Activated CD8-positive, alpha-beta memory T cell treated with anti-CD3 and anti-CD28 coated beads, Interleukin-2, amount 10 ng/mL, durations not matched to agents 7 days and 5 days (primary cell): ENCODE measurements around the gene VSIG10L. TPM values are rescaled to one million over a fixed set of nuclear protein-coding genes. Genes with fewer than 3 reads are reported as not detected.

ENCODE experiments used
- ATAC-seq: fragments of 150-1000 bp; cut with Tn5 transposase; one replicate; pipeline ENCODE4 v1.10.0; 2021; ENCODE audit warnings: moderate library complexity
- CTCF ChIA-PET: fragments of 350-600 bp; sonication (Branson Sonifier 250); formaldehyde crosslinking; loops from one replicate; lab custom pipeline; 2021; ENCODE audit warnings: antibody characterized with exemption; lab: Charles Lee
- DNase-seq: peaks from one replicate; pipeline ENCODE4 v3.0.0-alpha.2; 2020
- H3K27ac Mint-ChIP-seq: one replicate; pipeline ENCODE4 v1.8.0; 2021; ENCODE audit warnings: mild to moderate bottlenecking, mixed read lengths
- H3K27me3 Mint-ChIP-seq: one replicate; pipeline ENCODE4 v1.8.0; 2021; ENCODE audit warnings: mixed read lengths
- H3K36me3 Mint-ChIP-seq: one replicate; pipeline ENCODE4 v1.8.0; 2021; ENCODE audit warnings: mild to moderate bottlenecking, mixed read lengths
- H3K4me1 Mint-ChIP-seq: one replicate; pipeline ENCODE4 v1.8.0; 2021; ENCODE audit warnings: mixed read lengths
- H3K4me3 Mint-ChIP-seq: one replicate; pipeline ENCODE4 v1.8.0; 2021; ENCODE audit warnings: mild to moderate bottlenecking, moderate library complexity, mixed read lengths
- H3K9me3 Mint-ChIP-seq: one replicate; pipeline ENCODE4 v1.8.0; 2022; ENCODE audit warnings: low read depth, mixed read lengths
- total RNA-seq, 2 experiments: library from RNA; stranded (reverse); gene quantifications; one replicate each; pipeline ENCODE4 v1.2.3, GENCODE V29; 2021

VSIG10L gene
- total RNA-seq, 2 experiments from 2014 or later: 1.8 to 2.2 TPM

DNA sequence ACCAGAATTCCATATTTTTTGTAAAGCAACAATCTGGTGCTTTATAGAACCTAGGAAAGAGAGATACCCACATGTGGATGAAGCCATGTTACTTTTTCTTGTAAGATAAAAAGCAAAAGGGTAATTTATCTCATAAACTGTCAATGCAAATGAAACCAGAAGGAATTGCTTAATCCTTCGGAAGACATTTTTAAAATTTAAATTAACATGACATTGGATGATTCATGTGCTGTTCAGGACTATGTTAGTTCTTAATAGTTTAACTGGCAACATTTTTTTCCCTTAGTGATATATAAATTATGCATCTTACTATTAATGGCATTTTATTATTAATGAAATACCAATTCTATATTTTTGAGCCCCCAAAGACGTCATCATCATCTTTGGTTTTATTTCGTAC, 56.3 kb downstream of the VSIG10L start:
- Mint-ChIP-seq H3K27me3 (peaks cover 28% of the 10 kb centered on the region), H3K9me3 (no peaks in the 10 kb centered on the region), H3K36me3 (no peaks in the 10 kb centered on the region), H3K4me1 (no peaks in the 10 kb centered on the region), H3K27ac (no peak overlapping the region), H3K4me3 (no peak overlapping the region)
- CTCF ChIA-PET: no interaction called here
- DNase-seq: no peak
- no peak for ATAC-seq

DNA sequence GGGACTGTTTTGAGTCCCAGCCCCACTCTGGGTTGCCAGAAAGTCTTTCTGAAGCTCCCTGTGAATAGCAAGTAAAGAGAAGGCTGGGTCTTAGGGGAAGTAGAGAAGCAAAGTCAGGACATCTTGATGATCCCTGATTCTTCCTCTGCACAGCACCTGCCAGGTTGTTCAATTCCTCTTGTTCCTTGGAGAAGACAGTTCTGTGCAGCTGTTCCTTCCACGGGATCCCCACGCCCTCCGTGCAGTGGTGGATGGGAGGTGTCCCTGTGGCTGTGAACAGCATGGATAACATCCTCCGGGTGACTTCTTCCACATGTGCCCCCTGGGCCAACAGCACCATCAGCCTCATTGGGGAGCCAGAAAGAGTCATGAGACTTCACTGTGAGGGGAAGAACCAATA, 59.6 kb downstream of the VSIG10L start:
- CTCF ChIA-PET: no interaction called here
- H3K27ac Mint-ChIP-seq: no peak overlapping the region
- H3K4me1 Mint-ChIP-seq: no peaks in the 10 kb centered on the region
- H3K27me3 Mint-ChIP-seq: peaks cover 49% of the 10 kb centered on the region
- no peaks in the 10 kb centered on the region for H3K36me3 Mint-ChIP-seq
- peaks cover 2% of the 10 kb centered on the region for H3K9me3 Mint-ChIP-seq
- no peak overlapping the region for H3K4me3 Mint-ChIP-seq
- ATAC-seq (no peak), DNase-seq (no peak)

Other genes starting within 250 kb of the VSIG10L start
- gene CTU1, start 233.7 kb downstream of the VSIG10L start, total RNA-seq: 10 to 100 TPM in 1 of 2 experiments, 1 to 10 TPM in 1; 9.5 to 10.9 TPM
- gene SIGLEC9, start 217.2 kb downstream of the VSIG10L start, total RNA-seq: under 1 TPM in 1 of 2 experiments, not detected in 1; 0.26 TPM
- gene SIGLEC7, start 199.8 kb downstream of the VSIG10L start, total RNA-seq: not detected
- gene CD33, start 117.1 kb downstream of the VSIG10L start, total RNA-seq: 1 to 10 TPM in 1 of 2 experiments, under 1 TPM in 1; 0.96 to 6.2 TPM
- gene SIGLECL1, start 91.1 kb downstream of the VSIG10L start, total RNA-seq: not detected
- gene IGLON5, start 30.5 kb downstream of the VSIG10L start, total RNA-seq: under 1 TPM; 0.18 to 0.23 TPM
- gene ETFB, start 24.2 kb upstream of the VSIG10L start, total RNA-seq: 100 to 1,000 TPM; 121 to 123 TPM
- gene CLDND2, start 26.9 kb upstream of the VSIG10L start, total RNA-seq: 10 to 100 TPM; 19.1 to 27.8 TPM
- 1,000 to 10,000 TPM in 1 of 2 experiments, 100 to 1,000 TPM in 1; 852 to 1,014 TPM for gene NKG7, start 30.5 kb upstream of the VSIG10L start, total RNA-seq
- under 1 TPM in 1 of 2 experiments, not detected in 1; 0.23 TPM for gene LIM2, start 45.8 kb upstream of the VSIG10L start, total RNA-seq
- gene C19orf84, start 48.5 kb upstream of the VSIG10L start, total RNA-seq: not detected
- 1 to 10 TPM; 1.4 to 2.1 TPM for gene SIGLEC10, start 75.5 kb upstream of the VSIG10L start, total RNA-seq
- gene SIGLEC8, start 116.3 kb upstream of the VSIG10L start, total RNA-seq: not detected
- not detected for gene CEACAM18, start 136.4 kb upstream of the VSIG10L start, total RNA-seq
- gene SIGLEC12, start 159.7 kb upstream of the VSIG10L start, total RNA-seq: 1 to 10 TPM in 1 of 2 experiments, under 1 TPM in 1; 0.98 to 3.9 TPM
- not detected for gene SIGLEC6, start 189.5 kb upstream of the VSIG10L start, total RNA-seq
- gene ZNF175, start 229.1 kb upstream of the VSIG10L start, total RNA-seq: 10 to 100 TPM in 1 of 2 experiments, 1 to 10 TPM in 1; 8.3 to 10.1 TPM